OCI-LY1 (cell line): Measurements from ENCODE around the gene CFAP65.

ENCODE experiments used
- H2AFZ ChIP-seq: fragments of 200-600 bp; sonication (generic), shearing (Covaris generic); 2 replicates; pipeline ENCODE4 v1.6.0; 2014; ENCODE audit warnings: antibody characterized with exemption, mild to moderate bottlenecking, low read length
- H3F3A ChIP-seq: fragments of 200-600 bp; sonication (generic), shearing (Covaris generic); 2 replicates; pipeline ENCODE4 v1.6.0; 2014; ENCODE audit warnings: mild to moderate bottlenecking, antibody characterized with exemption, low read length, moderate library complexity; ENCODE audit not compliant: insufficient read depth
- H3K27ac ChIP-seq: fragments of 200-600 bp; sonication (generic); 2 replicates; pipeline ENCODE4 v1.5.1; 2014; ENCODE audit warnings: low read length, mixed run types, mild to moderate bottlenecking, low read depth; ENCODE audit not compliant: poor library complexity, severe bottlenecking
- H3K27me3 ChIP-seq: fragments of 200-600 bp; sonication (generic); 2 replicates; pipeline ENCODE4 v1.6.0; 2014; ENCODE audit warnings: antibody characterized with exemption, mild to moderate bottlenecking, low read length, moderate library complexity; ENCODE audit not compliant: insufficient read depth
- H3K36me3 ChIP-seq: fragments of 200-600 bp; sonication (generic); 2 replicates; pipeline ENCODE4 v1.6.1; 2014; ENCODE audit warnings: mild to moderate bottlenecking, antibody characterized with exemption, low read length, moderate library complexity, mixed read lengths; ENCODE audit not compliant: insufficient read depth
- H3K4me1 ChIP-seq: fragments of 200-600 bp; sonication (generic); 2 replicates; pipeline ENCODE4 v1.5.1; 2014; ENCODE audit warnings: mild to moderate bottlenecking, low read length, moderate library complexity; ENCODE audit not compliant: insufficient read depth, severe bottlenecking
- H3K4me2 ChIP-seq: fragments of 200-600 bp; sonication (generic), shearing (Covaris generic); 2 replicates; pipeline ENCODE4 v1.6.1; 2014; ENCODE audit warnings: low read length
- H3K4me3 ChIP-seq: fragments of 200-600 bp; sonication (generic); 2 replicates; pipeline ENCODE4 v1.5.1; 2014; ENCODE audit warnings: low read length, low read depth, mild to moderate bottlenecking, mixed read lengths; ENCODE audit not compliant: poor library complexity, severe bottlenecking
- H3K79me2 ChIP-seq: fragments of 200-600 bp; shearing (Covaris generic); 2 replicates; pipeline ENCODE4 v1.6.1; 2016; ENCODE audit warnings: mixed run types, low read length, mixed read lengths; ENCODE audit not compliant: insufficient read depth
- H3K9ac ChIP-seq: fragments of 200-600 bp; sonication (generic), shearing (Covaris generic); 2 replicates; pipeline ENCODE4 v1.6.1; 2014; ENCODE audit warnings: mild to moderate bottlenecking, low read length, mixed read lengths
- H3K9me2 ChIP-seq: fragments of 200-600 bp; sonication (generic), shearing (Covaris generic); 2 replicates; pipeline ENCODE4 v1.6.1; 2014; ENCODE audit warnings: low read depth, mild to moderate bottlenecking, low read length, mixed read lengths
- H3K9me3 ChIP-seq: fragments of 200-600 bp; shearing (Covaris generic); 2 replicates; pipeline ENCODE4 v1.6.1; 2014; ENCODE audit warnings: low read length, mixed read lengths
- H4K20me1 ChIP-seq: fragments of 200-600 bp; sonication (generic), shearing (Covaris generic); 2 replicates; pipeline ENCODE4 v1.6.0; 2016; ENCODE audit warnings: mild to moderate bottlenecking, low read length; ENCODE audit not compliant: insufficient read depth
- EZH2 ChIP-seq: fragments of 200-600 bp; sonication (generic), shearing (Covaris generic); IDR thresholded peaks from 2 replicates; pipeline ENCODE4 v1.8.0; 2017; ENCODE audit warnings: borderline replicate concordance, mixed run types, mild to moderate bottlenecking, antibody characterized with exemption, low read length, moderate library complexity, mixed read lengths
- TF ChIP-seq, protein P1 (sequence below): fragments of 200-600 bp; sonication (generic), shearing (Covaris generic); IDR thresholded peaks from 2 replicates; pipeline ENCODE4 v1.5.1; 2017; ENCODE audit warnings: mild to moderate bottlenecking, antibody characterized with exemption, low read length, moderate library complexity, mixed read lengths

The CFAP65 gene

DNA sequence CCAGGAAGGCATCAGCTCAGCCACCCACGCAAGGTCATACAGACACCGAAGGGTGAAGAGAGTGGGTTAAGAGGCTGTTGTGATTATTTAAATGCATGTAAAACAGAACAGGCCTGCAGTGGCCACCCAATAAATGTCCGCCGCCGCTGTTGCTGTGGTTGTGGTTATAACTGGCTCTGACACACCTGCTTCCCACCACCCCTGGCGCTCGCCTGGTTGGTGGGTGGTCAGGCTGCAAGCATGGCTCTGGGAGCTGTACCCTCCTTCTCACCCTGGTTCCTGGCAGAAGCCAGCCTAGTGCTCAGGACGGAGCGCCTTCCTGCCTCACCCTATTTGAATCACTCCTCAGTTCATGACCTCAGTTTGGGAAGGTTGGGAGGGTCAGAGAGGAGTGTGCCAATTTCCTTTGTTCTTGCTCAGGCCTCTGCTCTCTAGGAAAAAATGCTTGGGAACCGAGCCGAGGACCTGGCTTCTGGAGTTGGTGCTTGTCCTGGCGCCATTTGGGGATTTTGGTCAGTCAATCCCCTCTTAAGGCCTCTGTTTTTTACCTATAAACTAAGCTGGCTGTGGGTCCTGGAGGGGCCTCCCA lies 42.8 kb downstream of the CFAP65 start:
- Histone ChIP-seq H3K27me3 (peaks cover 9% of the 10 kb centered on the region), H3K4me1 (peaks cover 4% of the 10 kb centered on the region), H3K4me2 (no peak overlapping the region), H3K4me3 (no peak overlapping the region), H3K9ac (no peak overlapping the region), H3K9me3 (no peaks in the 10 kb centered on the region), H3K27ac (no peak overlapping the region), H3F3A (no peaks in the 10 kb centered on the region), H3K36me3 (no peaks in the 10 kb centered on the region), H3K9me2 (no peaks in the 10 kb centered on the region), H4K20me1 (no peaks in the 10 kb centered on the region), H2AFZ (no peak overlapping the region), H3K79me2 (no peaks in the 10 kb centered on the region)
- TF ChIP-seq, protein P1, sequence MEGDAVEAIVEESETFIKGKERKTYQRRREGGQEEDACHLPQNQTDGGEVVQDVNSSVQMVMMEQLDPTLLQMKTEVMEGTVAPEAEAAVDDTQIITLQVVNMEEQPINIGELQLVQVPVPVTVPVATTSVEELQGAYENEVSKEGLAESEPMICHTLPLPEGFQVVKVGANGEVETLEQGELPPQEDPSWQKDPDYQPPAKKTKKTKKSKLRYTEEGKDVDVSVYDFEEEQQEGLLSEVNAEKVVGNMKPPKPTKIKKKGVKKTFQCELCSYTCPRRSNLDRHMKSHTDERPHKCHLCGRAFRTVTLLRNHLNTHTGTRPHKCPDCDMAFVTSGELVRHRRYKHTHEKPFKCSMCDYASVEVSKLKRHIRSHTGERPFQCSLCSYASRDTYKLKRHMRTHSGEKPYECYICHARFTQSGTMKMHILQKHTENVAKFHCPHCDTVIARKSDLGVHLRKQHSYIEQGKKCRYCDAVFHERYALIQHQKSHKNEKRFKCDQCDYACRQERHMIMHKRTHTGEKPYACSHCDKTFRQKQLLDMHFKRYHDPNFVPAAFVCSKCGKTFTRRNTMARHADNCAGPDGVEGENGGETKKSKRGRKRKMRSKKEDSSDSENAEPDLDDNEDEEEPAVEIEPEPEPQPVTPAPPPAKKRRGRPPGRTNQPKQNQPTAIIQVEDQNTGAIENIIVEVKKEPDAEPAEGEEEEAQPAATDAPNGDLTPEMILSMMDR = no peak
- no peak for TF ChIP-seq EZH2

DNA sequence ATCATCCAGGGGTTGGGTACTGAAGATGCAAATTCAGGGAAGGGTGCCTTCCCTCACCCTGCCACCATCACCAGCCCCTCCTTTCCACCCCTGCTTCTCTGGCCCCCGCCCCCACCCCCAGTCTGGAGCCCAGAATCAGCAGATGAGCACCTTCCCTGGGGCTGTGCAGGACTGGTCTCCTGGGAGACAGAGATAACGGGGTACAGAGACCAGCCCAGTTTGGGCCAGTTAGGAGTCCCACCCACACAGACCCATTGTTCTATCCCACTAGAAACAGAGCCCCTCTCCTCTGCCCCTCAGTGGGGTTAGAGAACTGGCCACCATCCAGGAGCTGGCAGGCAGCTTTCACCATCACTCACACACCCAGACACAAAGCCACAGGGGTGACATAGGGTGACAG lies 43.6 kb downstream of the CFAP65 start:
- Histone ChIP-seq H2AFZ (no peak overlapping the region), H3K27ac (no peak overlapping the region), H3K9me3 (no peaks in the 10 kb centered on the region), H3K9me2 (no peaks in the 10 kb centered on the region), H3K79me2 (no peaks in the 10 kb centered on the region), H3K27me3 (peaks cover 5% of the 10 kb centered on the region), H4K20me1 (no peaks in the 10 kb centered on the region), H3K36me3 (no peaks in the 10 kb centered on the region), H3K4me2 (no peak overlapping the region), H3K9ac (no peak overlapping the region), H3K4me1 (peaks cover 1% of the 10 kb centered on the region), H3K4me3 (no peak overlapping the region), H3F3A (no peaks in the 10 kb centered on the region)
- TF ChIP-seq, protein P1 = no peak
- TF ChIP-seq EZH2 = no peak

DNA sequence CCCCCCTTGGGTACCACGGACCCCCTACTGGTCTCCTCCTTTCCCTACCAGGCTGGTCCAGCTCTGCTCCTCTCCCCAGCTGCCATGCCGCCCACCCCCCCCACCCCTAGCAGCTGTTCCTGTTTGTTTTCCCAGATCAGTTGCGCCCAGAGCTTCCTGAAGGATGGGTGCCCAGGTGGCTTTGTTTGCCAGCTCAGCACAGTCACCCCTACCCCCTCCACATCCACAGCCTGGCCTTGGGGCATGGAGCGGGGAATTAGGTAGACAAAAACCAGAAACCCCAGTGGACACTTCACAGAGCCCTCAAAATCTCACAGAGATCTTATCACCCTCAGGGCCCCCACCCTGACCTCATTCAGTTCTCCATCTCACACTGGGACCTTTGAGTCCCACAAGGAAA lies 44.4 kb downstream of the CFAP65 start:
- Histone ChIP-seq H3K36me3 (no peaks in the 10 kb centered on the region), H3K9me3 (no peaks in the 10 kb centered on the region), H3F3A (no peaks in the 10 kb centered on the region), H3K27me3 (peaks cover 5% of the 10 kb centered on the region), H3K9me2 (no peaks in the 10 kb centered on the region), H4K20me1 (no peaks in the 10 kb centered on the region), H3K4me2 (no peak overlapping the region), H2AFZ (no peak overlapping the region), H3K4me3 (no peak overlapping the region), H3K9ac (no peak overlapping the region), H3K4me1 (no peaks in the 10 kb centered on the region), H3K27ac (no peak overlapping the region), H3K79me2 (no peaks in the 10 kb centered on the region)
- TF ChIP-seq EZH2 = no peak
- TF ChIP-seq, protein P1 = no peak
